CD4-positive, alpha-beta T cell treated with Interleukin-4 for 4 hours (primary cell): Measurements from ENCODE around the gene ZFAND2A.
"Not testable (repeated sequence)": the region's sequence is repeated elsewhere in the genome, so short reads cannot be mapped to it uniquely, and the experiment has no call there.

ENCODE experiments used
- DNase-seq: peaks from one replicate; pipeline ENCODE4 v3.0.0-alpha.2; 2020

Gene ZFAND2A

GRCh38 chr7:1121886-1122831 is 37.8 kb downstream of the ZFAND2A start:
- DNase-seq: no peak

- no peak for DNase-seq
Observed at GRCh38 chr7:1121476-1121875, 38.5 kb downstream of the ZFAND2A start.

- DNase-seq: no peak
Observed at GRCh38 chr7:1120791-1121190, 39.2 kb downstream of the ZFAND2A start.

GRCh38 chr7:1119201-1119600 is 40.8 kb downstream of the ZFAND2A start:
- no peak for DNase-seq

GRCh38 chr7:1117321-1117928 is 42.6 kb downstream of the ZFAND2A start:
- DNase-seq: no peak

GRCh38 chr7:1116383-1117008 is 43.5 kb downstream of the ZFAND2A start:
- DNase-seq: not testable (repeated sequence)

- not testable (repeated sequence) for DNase-seq
Observed at GRCh38 chr7:1115171-1116045, 44.6 kb downstream of the ZFAND2A start.

GRCh38 chr7:1114505-1114904 is 45.5 kb downstream of the ZFAND2A start:
- DNase-seq: no peak

- no peak for DNase-seq
Observed at GRCh38 chr7:1114088-1114487, 45.9 kb downstream of the ZFAND2A start.

GRCh38 chr7:1113548-1113885 is 46.5 kb downstream of the ZFAND2A start:
- DNase-seq: no peak

- DNase-seq: no peak
Observed at GRCh38 chr7:1112625-1113547, 47.1 kb downstream of the ZFAND2A start.

GRCh38 chr7:1112109-1112508 is 47.9 kb downstream of the ZFAND2A start:
- no peak for DNase-seq

GRCh38 chr7:1111156-1111555 is 48.8 kb downstream of the ZFAND2A start:
- DNase-seq: no peak

GRCh38 chr7:1110358-1110757 is 49.6 kb downstream of the ZFAND2A start:
- no peak for DNase-seq

GRCh38 chr7:1109581-1110310 is 50.2 kb downstream of the ZFAND2A start:
- no peak for DNase-seq

GRCh38 chr7:1108264-1108920 is 51.6 kb downstream of the ZFAND2A start:
- DNase-seq: no peak

- no peak for DNase-seq
Observed at GRCh38 chr7:1106793-1107421, 53.1 kb downstream of the ZFAND2A start.

GRCh38 chr7:1106063-1106792 is 53.8 kb downstream of the ZFAND2A start:
- DNase-seq: no peak

- no peak for DNase-seq
Observed at GRCh38 chr7:1105189-1105588, 54.8 kb downstream of the ZFAND2A start.
